GM19025 (cell line): ENCODE results near the gene ORM1.
"Not testable (repeated sequence)": the region's sequence is repeated elsewhere in the genome, so short reads cannot be mapped to it uniquely, and the experiment has no call there.

Source experiments
- ATAC-seq: cut with Tn5 transposase; IDR thresholded peaks from one replicate; pipeline ENCODE4 v1.9.1; 2021; ENCODE audit warnings: mild to moderate bottlenecking, low read depth, moderate library complexity; ENCODE audit not compliant: unreplicated experiment

ORM1 gene

DNA sequence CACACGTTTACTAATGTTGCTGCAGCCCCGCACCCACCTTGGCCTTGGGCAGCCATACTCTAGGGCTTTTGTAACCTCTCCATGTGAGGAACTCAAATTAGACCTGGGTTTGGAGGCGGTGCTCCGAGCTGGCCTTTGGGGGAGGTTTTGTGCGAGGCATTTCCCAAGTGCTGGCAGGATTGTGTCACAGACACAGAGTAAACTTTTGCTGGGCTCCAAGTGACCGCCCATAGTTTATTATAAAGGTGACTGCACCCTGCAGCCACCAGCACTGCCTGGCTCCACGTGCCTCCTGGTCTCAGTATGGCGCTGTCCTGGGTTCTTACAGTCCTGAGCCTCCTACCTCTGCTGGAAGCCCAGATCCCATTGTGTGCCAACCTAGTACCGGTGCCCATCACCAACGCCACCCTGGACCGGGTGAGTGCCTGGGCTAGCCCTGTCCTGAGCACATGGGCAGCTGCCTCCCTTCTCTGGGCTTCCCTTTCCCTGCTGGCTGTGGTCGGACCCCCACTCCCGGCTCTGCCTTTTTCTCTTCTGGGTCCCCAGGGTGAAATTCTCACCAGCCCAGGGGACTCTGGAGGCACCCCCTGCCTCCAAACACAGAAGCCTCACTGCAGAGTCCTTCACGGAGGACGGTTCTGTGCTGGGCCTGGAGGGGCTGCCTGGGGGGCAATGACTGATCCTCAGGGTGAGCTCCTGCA, at the start of gene ORM1:
Gene ORM1 (plus strand): TSS at position 268 of the 701 bp plus-strand sequence. CDS start 36 bp downstream, at position 304.
- ATAC-seq, result not testable (repeated sequence)

DNA sequence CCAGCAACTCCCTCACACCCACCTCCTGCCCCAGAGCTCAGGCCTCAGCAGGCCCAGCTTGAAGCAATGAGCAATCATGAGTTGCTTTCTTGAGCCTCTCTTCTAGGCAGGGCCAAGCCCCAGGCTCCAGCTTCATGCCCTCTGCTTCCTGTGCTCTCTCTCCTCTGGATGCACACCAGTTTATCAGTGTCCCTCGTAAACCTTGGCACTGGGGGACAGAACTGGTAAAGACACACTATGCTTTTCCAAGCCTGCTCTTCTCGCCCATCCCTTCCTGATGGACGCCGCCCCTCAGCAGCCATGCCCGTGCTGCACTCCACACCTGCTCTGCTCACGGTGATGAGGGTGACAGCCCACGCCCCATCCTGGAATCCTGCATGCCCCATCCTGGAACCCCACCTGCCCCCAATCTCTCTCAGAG, 49.4 kb upstream of the ORM1 start:
- no peak for ATAC-seq

DNA sequence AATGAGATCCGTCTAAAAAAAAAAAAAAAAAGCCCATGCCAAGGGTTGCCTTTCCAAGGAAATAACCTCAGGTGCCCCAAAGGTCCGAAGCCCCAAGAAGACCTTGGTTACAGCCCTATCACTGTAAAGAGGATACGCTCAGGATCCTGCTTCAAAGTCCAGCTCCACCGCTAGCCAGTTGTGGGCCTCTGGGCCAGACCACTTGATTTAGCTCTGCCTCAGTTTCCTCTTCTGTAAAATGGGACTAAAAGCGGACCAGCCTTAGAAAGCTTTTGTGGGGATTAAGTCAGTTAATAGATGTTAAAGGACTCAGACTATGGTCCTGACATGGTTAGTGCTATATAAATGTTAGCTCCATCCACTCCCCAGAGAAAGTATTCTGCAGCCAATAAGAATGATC, 48.7 kb upstream of the ORM1 start:
- no peak for ATAC-seq

DNA sequence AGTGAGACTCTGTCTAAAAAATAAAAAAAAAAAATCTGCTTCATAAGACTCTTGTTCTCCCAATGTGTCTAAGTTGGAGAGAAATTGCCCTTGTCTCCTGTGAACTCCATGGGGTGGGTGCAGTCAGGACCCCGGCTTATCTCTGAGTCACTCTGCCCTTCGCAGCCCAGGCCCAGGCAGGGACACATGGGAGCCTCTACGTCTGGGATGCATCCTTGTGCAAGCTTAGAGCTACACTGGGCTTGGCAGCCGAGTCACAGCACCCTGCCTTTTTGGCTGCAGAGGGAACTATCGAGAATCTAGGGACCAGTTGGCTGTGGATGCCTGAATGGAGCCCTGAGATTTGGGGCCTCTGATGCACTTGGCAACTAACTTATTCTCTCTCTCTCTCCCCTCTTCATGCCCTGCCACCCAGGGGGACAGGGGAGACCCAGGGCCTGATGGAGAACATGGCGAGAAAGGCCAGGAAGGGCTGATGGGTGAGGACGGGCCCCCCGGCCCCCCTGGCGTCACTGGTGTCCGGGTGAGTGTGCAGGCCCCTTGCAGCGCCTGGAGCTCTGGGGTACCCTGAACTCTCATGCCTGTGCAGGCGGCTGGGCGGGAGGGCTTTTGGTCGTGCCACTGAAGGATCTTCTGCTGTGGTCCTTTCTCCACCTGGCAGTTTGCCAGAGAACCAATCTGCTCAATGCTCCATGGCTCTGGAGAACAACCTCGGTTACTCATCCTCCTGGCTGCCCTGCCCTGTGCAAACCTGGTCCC, 47.5 kb upstream of the ORM1 start:
- ATAC-seq, result no peak

DNA sequence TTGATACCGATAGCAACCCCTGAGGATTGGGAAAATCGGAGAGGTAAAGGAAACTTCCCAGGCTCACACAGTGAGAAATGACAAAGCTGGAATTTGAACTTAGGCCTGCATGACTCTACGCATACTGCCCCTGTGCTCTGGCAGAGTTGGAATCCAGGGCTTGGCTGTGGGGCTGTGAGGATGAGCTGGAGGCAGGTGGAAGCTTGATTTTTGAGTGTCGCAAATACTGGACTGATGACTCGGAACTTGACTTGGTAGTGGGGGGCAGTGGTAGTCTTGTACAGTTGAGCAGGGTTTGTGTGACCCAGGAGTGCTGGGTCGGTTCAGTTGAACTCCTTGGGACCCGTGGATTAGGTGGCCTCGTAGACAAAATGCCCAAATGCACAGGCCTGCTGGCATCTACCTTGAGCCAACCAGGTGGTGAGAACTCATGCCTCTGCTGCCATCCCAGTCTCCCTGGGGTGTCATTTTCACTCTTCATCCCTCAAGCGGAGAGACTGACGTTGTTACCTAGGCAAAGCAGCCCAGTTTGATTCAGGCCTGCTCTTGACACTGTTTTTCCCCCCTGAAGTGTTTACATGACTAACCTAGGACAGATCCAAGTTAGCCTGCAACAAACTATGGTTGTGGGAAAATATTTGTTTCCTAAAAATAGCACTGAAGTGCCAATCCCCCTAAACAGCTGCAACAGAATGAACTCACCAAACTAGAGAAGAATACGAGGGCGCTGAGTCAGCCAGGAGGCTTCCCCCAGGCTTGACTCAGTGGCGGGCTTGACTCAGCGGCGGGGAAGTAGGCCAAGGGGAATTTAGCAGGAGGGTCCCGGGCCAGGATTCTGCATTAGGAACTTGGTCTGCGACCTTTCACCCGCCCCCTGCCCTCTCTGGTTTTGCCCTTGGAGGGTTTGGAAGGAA, 45.7 kb upstream of the ORM1 start:
- ATAC-seq, result no peak

DNA sequence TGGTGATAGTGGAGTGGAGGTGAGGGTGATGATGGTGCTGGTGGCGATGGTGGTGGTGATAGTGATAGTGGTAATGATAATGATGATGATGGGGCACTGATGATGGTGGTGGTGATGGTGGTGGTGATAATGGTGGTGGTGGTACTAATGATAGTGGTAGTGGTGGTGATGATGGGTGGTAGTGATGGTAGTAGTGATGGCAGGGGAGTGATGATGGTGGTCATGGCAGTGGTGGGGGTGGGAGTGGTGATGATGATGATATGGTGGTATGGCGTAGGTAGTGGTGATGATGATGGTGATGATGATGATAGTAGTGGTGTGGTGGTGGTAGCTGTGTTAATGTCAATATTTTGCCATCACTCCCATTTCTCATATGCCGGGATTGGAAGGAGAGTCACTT, 44.5 kb upstream of the ORM1 start:
- ATAC-seq, result no peak

DNA sequence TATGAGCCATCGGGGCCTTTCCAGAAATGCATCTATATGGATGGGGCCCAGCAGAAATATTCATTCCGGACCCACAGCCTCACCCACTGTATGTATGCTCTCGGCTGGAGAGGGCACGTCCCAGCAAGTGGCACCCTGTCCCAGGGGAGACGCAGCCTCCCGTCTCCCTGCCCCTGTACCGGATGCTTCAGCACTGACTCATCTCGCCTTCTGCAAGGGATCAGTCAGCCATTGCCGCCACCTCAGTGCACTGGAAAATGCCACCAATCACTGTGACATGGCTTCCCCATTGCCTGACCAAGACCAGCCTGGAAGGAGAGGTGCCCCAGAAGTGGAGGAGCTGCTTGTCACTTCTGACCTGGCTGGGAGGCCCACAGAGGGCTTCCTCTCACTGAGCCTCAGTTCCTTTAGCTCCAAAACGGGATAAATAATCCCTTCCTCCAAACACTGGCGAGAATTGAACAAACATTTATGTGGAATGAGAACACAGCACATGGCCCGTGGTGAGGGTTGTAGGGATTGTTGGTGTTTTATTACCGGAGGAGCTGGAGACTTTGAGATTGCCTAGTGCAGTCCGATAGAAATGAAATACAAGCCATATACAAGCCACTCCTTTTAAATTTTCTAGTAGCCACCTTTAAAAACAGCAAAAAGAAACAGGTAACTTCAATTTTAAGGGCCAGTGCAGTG, 43.9 kb upstream of the ORM1 start:
- ATAC-seq, result no peak

DNA sequence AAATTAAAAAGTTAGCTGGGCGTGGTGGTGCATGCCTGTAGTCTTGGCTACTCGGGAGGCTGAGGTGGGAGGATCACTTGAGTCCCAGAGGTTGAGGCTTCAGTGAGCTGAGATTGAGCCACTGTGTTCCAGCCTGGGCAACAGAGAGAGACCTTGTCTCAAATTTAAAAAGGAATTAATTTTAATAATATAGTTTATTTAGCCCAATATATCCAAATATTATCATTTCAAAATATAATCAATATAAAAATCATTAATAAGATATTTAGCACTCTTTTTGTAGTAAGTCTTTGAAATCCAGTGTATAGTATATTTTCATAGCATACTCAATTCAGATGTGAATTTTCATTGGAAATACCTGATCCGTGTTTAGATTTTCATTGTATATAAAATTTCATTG, 43.2 kb upstream of the ORM1 start:
- no peak for ATAC-seq

DNA sequence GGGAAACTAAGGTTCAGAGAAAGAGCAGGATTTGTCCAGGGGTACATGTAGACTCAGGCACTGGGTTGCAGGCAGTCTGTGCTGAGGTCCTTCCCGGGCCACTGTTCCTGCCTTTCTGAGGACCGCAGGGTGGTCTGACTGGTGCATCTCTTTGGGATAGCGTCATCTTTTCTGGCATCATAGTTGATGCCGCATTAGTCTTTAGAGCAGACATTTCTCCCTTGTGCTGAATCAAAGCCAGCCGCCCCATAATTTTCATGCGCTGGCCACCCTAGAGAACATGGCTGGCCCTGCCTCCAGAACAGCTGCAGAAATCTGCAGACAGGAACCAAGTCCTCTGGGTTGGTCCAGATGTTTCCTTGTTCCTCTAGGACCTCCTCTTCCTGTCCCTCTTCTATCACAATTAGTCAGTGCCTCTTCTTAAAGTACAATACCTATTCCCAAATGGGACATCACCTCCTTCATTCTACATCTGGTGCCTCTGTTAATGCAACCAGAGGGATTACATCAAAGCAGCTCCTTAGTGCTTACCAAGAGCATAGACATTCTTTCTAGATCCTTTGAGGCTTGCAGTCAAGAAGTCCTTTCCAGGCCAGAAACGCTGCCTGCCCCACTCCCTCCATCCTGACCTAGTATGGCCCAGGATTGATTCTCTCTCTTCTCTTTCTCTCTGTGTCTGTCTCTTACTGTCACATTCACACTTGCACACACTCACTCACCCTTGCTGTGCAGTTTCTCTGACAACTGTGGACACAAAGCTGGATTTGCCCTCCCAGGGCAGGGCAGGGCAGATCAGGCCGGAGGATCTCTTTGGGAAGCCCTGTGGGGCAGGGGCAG, 42.0 kb upstream of the ORM1 start:
- no peak for ATAC-seq

DNA sequence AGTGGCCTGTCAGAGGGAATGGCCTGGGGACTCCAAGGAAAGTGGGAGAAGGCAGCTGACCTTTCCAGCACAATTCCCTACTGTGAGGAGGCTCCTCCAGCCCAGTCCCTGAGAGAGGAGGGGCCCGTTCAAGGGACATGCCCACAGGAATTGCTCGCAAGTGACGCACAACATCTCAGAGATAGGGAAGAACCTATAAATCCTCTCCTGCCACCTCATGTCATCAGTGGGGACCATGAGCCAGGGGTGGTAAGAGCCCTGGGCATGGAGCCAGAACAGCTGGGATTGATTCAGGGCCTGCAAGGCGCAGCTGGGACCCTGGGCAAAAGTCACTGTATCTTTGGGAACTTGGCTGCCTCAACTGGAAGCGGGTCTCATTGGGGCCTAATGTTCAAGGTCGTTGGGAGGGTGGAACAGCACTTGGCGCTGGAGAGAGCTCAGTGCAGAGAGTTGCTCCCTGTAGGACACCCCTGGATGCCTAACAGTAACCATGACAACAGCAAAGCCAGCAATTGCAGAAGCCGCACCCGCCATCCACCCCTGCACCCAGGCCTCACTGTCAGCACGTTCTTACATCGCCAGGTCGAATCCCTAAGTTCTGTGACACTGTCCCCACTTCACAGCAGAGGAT, 41.3 kb upstream of the ORM1 start:
- ATAC-seq, result no peak

DNA sequence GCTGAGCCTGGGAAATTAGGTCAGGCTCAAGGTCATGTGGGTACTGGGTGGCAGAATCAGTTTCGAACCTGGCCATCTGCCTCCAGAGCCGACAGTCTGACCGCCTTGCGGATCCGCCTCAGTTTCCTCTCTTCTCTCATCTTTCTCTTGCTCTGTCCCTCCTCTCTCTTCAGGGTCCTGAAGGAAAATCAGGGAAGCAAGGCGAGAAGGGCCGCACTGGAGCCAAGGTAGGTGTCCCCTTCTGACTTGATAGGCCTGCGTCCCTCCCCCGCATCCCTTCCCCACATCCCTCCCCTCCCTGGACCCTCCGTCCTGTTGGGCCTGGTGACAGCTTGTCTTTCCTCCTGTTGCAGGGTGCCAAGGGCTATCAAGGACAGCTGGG, 40.8 kb upstream of the ORM1 start:
- ATAC-seq, result no peak

DNA sequence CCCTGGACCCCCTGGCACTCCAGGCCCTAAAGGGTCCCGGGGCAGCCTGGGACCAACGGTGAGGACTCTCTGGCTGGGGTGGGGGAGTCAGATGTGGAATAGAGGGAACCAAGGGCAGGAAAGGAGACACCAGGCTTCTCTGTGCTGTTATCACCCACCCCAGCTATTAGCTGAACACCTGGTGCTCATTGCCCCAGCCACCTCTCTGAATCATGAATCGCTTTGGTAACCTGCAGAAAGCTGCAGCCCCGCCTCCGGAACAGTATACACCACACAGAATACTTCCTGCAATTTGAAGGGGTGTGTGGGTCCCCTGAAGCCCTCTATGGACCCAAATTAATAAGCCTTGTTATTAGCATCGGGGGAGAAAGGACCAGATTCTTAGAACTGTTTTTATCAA, 40.4 kb upstream of the ORM1 start:
- no peak for ATAC-seq

DNA sequence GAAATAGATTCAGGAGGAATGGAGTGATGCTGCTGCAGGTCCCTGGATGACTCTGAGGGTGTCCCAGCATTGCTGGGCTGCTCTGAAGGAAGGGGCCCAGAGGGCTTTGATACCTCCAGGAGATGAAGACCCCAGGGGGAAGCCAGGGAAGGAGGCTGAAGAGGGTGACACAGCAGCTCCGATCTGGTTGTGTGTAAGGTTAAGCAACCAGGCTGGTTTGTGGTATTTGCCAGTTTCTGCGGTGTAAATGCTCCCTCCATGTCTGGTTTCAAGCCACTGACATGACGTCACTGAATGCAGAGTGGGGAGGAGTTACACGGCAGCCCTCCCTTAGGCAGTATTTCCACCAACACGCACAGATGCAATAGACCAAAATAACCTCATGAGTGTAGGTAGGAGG, 40.0 kb upstream of the ORM1 start:
- no peak for ATAC-seq

DNA sequence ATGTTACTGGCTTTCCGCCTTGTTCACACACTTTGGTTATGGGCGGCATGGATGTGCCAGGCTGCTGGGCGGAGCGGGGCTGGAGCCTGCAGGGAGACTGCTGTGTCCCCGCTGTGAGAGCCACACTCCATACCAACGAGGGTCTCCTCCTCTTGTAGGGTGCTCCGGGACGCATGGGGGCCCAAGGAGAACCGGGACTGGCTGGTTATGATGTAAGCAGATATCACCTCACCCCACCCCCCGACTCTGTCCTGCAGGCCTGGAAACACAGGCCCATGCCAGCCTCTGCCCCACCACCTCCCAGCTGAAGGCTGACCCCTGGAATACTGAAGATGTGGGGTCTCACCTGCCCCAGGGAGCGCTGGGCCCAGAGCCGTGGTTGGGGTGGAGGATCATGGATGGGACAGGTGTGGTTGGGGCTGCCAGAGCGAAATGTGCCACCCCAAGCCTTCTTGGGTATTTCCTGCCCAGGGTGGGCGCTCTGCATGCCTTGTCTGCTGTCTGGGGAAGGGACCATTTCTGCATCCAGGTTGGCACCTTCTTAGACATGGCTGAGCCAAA, 39.3 kb upstream of the ORM1 start:
- ATAC-seq, result no peak

DNA sequence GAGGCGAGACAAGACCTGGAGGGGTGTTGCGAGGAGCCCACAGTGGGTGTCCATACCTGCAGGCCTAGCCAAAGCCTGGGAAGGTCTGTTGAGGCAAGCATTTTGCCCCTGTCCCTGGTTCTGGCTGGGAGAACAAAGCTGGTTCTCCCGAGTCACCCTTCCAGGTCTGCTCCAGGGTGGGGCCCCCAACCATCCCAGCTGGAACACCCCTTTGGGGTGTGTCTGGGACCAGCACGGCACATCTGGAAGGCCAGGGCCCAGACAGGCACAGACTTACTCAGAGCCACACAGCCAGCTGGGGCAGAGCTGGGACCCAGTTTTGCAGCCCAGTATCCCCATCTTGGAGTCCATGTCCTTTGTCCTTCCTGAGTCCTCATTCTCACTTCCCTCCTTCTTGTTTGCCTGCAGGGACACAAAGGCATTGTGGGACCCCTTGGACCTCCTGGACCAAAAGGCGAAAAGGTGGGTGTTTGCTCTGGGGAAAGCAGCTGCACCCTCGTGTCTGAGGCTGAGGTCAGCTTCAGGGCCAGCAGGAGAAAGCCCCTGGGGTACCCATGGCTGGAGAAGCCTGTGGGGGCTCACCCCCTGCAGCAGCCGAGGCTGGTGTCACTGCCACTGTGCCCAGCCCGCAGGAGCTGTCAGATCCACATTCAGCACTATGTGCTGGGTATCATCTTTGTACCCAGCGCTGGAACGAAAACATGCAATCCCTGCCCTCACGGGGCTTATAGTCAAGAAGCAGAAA, 38.4 kb upstream of the ORM1 start:
- ATAC-seq, result no peak

DNA sequence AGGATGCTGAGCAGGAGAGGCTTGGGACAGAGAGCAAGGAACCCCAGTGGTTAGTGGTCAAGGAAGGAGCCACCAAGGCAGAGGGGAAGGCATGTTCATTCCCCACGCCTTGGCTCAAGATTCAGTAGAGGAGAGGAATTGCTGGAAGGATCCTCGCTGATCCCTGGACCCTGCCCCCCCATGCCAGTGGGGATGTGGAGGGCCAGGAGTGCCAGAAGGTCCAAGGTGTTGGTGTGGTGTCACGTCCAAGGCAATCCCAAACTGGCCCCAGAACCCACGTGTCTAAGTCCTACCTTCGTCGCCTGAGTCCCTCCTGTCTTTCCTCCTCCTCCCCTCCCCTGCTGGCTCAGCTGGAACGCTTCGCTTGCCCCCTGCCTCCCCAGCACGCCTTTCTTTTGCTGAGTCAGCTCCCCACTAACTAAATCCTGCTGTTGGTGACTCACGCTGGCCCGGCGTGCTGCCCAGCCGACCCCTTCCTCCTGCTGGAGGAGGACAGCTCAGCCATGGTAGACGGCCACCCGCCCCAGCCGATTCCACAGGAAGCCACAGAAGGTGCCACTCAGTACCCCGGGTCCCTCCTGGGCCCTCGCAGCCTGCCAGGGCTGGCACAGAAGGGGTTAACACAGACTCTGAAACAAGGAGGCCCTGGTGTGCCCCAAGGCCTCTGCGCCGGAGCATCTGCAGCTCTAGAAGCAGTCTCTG, 37.6 kb upstream of the ORM1 start:
- ATAC-seq, result no peak

DNA sequence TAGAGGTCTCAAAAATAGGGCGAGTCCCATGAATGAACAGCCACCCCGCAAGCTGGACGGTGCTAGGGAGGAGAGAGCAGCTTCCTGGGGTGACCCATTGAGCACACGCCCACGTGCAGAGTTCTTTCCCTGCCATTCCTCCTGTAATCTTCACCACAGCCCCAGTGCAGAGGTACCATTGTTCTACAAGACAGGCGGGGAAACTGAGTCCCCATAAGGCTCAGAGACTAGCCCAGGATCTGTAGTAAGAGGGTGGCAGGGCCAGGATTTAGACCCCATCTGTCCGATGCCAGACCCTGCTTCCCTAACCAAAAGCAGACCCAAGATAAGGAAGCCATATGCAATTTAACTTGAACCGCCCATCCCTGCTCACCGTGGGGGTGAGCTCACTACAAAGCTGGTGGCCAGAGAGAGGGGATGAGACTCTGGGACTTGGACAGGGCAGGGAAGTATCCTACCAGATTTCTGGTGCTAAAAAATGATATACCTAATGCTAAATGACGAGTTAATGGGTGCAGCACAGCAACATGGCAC, 36.7 kb upstream of the ORM1 start:
- ATAC-seq, result no peak
